ENCODE measurements around the gene RIPOR2. TPM values are rescaled to one million over a fixed set of nuclear protein-coding genes. Genes with fewer than 3 reads are reported as not detected.

Gene RIPOR2
- total and polyA plus RNA-seq, 2 donors (not counting 3 experiments of a cell fraction or from before 2014, with no cell fraction given) = 0.10 TPM; not detected in 1

DNA sequence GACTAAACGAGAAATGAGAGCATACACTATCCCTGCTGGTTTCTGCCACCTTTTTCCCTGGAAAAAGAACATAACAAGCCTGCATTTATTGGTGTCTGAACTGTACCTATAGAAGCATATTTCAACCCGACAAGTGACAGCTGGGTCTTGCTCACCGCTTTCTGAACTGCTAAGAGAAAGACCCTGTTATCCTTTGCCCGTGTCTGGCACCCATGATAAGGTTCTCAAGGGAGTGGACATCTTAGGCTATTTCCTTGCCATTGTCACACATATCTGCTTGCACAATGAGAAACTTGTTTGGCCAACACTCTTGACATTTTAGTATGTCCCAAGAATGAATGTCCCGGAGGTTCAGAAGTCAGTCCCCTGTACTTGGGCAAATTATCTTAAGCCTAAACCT, 19.3 kb downstream of the RIPOR2 start:
- TF ChIP-seq FOS (IDR thresholded peaks at IDR 0.05; ENCODE audit: borderline replicate concordance, insufficient read depth, low read length) = no peak
- no peak for TF ChIP-seq EZH2 (IDR thresholded peaks at IDR 0.05; ENCODE audit: borderline replicate concordance, low read depth, low read length, severe bottlenecking)
- no peak for TF ChIP-seq POLR2A (IDR thresholded peaks at IDR 0.05; ENCODE audit: low read depth, low read length)
- no peak for TF ChIP-seq MYC (IDR thresholded peaks at IDR 0.05; ENCODE audit: low read depth, low read length)
- TF ChIP-seq, protein P1, sequence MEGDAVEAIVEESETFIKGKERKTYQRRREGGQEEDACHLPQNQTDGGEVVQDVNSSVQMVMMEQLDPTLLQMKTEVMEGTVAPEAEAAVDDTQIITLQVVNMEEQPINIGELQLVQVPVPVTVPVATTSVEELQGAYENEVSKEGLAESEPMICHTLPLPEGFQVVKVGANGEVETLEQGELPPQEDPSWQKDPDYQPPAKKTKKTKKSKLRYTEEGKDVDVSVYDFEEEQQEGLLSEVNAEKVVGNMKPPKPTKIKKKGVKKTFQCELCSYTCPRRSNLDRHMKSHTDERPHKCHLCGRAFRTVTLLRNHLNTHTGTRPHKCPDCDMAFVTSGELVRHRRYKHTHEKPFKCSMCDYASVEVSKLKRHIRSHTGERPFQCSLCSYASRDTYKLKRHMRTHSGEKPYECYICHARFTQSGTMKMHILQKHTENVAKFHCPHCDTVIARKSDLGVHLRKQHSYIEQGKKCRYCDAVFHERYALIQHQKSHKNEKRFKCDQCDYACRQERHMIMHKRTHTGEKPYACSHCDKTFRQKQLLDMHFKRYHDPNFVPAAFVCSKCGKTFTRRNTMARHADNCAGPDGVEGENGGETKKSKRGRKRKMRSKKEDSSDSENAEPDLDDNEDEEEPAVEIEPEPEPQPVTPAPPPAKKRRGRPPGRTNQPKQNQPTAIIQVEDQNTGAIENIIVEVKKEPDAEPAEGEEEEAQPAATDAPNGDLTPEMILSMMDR (IDR thresholded peaks at IDR 0.05; ENCODE audit: extremely low read depth in 1 of 2, insufficient read depth in 1 of 2, low read depth in 1 of 2, low read length in 2 of 2) = no peak
- no peak for TF ChIP-seq GATA2 (IDR thresholded peaks at IDR 0.05; ENCODE audit: insufficient read depth, insufficient read length, low read depth, low read length)
- TF ChIP-seq JUN (IDR thresholded peaks at IDR 0.05; ENCODE audit: borderline replicate concordance, insufficient read depth, insufficient read length, low read depth) = no peak
- TF ChIP-seq, protein P2, sequence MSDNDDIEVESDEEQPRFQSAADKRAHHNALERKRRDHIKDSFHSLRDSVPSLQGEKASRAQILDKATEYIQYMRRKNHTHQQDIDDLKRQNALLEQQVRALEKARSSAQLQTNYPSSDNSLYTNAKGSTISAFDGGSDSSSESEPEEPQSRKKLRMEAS (IDR thresholded peaks at IDR 0.05; ENCODE audit: insufficient read depth, insufficient read length) = no peak
- TF ChIP-seq POLR2AphosphoS5 (IDR thresholded peaks at IDR 0.05; ENCODE audit: insufficient read depth, low read depth, low read length) = no peak
- dilution Hi-C loops (cut with MboI; ENCODE audit: extremely low pct_ligation_motif_present, low sequenced_read_pairs) = no loop called here
- Histone ChIP-seq H3K9ac (replicated peaks; ENCODE audit: extremely low read depth, insufficient read depth, low read length) (no peak overlapping the region), H3K4me1 (ENCODE audit: control insufficient read depth, extremely low read depth, insufficient read depth, low read length) (no peaks in the 10 kb centered on the region), H3K36me3 (ENCODE audit: control insufficient read depth in 2 of 2, extremely low read depth in 1 of 2, insufficient read depth in 2 of 2, low read length in 2 of 2) (no peaks in the 10 kb centered on the region), H4K20me1 (replicated peaks; ENCODE audit: control insufficient read depth, extremely low read depth, insufficient read depth, low read length) (no peaks in the 10 kb centered on the region), H3K9me1 (replicated peaks; ENCODE audit: control insufficient read depth, extremely low read depth, insufficient read depth, low read length) (no peaks in the 10 kb centered on the region), H3K27ac (ENCODE audit: insufficient read depth, low read depth, low read length) (no peak overlapping the region), H3K9me3 (replicated peaks; ENCODE audit: control insufficient read depth, insufficient read depth, low read length) (no peaks in the 10 kb centered on the region), H3K4me3 (replicated peaks in 1 of 3; ENCODE audit: insufficient read depth in 1 of 3, low read depth in 1 of 3, low read length in 3 of 3) (no peak overlapping the region), H3K79me2 (ENCODE audit: control insufficient read depth, insufficient read depth, low read length) (no peaks in the 10 kb centered on the region), H3K4me2 (ENCODE audit: insufficient read depth, low read length) (no peak overlapping the region), H3K27me3 (ENCODE audit: control insufficient read depth in 2 of 2, insufficient read depth in 2 of 2, low read length in 2 of 2) (peaks cover 11 to 21% of the 10 kb centered on the region in 2 experiments), H2AFZ (ENCODE audit: low read depth, low read length) (no peak overlapping the region)
- intact Hi-C loops (cut with micrococcal nuclease) = no loop called here
- ChIA-PET POLR2A (no interaction called here), CTCF (interaction anchor here (1.3 kb wide), 1 partner anchor 9 kb away, joined by 3 read pairs; no protein-coding TSS in a partner anchor)
- BruUV-seq (replicated peaks) = no TSS peak
- DNase-seq (ENCODE audit: low read depth, low spot score) (no peak), FAIRE-seq (no peak)

All from endothelial cell of umbilical vein (primary cell).